ENCODE measurements around the gene NFYA.

GRCh38 chr6:41080621-41081020 lies 7.8 kb downstream of the NFYA start:
- no peak for TF ChIP-seq CTCF (IDR thresholded peaks at IDR 0.05; ENCODE audit: low read depth, low read length, poor library complexity, severe bottlenecking)
- TF ChIP-seq EZH2phosphoT487 (IDR thresholded peaks at IDR 0.05; ENCODE audit: borderline replicate concordance, low read length), result no peak
